GM18909 (cell line): ENCODE results near the gene FCN3.
"Not testable (repeated sequence)": the region's sequence is repeated elsewhere in the genome, so short reads cannot be mapped to it uniquely, and the experiment has no call there.

Experiments
- ATAC-seq: cut with Tn5 transposase; IDR thresholded peaks from one replicate; pipeline ENCODE4 v1.9.1; 2021; ENCODE audit warnings: mild to moderate bottlenecking; ENCODE audit not compliant: unreplicated experiment, poor library complexity

FCN3 gene

GRCh38 chr1:27374362-27375086 lies at the start of gene FCN3:
TSS of gene FCN3 (minus strand) at chr1:27374824. CDS start at chr1:27374818, 6 bp downstream.
- no peak for ATAC-seq

GRCh38 chr1:27423709-27424108 lies 49.1 kb upstream of the FCN3 start:
- no peak for ATAC-seq

- ATAC-seq = peak; percentile 72
Measured at GRCh38 chr1:27418326-27419185, 43.9 kb upstream of the FCN3 start.

- ATAC-seq = no peak
Measured at GRCh38 chr1:27417713-27418112, 43.1 kb upstream of the FCN3 start.

GRCh38 chr1:27416387-27417111 lies 41.9 kb upstream of the FCN3 start:
- ATAC-seq = peak; percentile 45

GRCh38 chr1:27414091-27414490 lies 39.5 kb upstream of the FCN3 start:
- no peak for ATAC-seq

- ATAC-seq = no peak
Measured at GRCh38 chr1:27413004-27413403, 38.4 kb upstream of the FCN3 start.

GRCh38 chr1:27412502-27412901 lies 37.9 kb upstream of the FCN3 start:
- ATAC-seq = no peak

- no peak for ATAC-seq
Measured at GRCh38 chr1:27410709-27411108, 36.1 kb upstream of the FCN3 start.

GRCh38 chr1:27409669-27410068 lies 35.0 kb upstream of the FCN3 start:
- ATAC-seq = no peak

GRCh38 chr1:27408151-27408550 lies 33.5 kb upstream of the FCN3 start:
- ATAC-seq = no peak

GRCh38 chr1:27406791-27407190 lies 32.2 kb upstream of the FCN3 start:
- ATAC-seq = not testable (repeated sequence)

- ATAC-seq = no peak
Measured at GRCh38 chr1:27406362-27406680, 31.7 kb upstream of the FCN3 start.

GRCh38 chr1:27405598-27406361 lies 31.2 kb upstream of the FCN3 start:
- not testable (repeated sequence) for ATAC-seq

- ATAC-seq = no peak
Measured at GRCh38 chr1:27405074-27405473, 30.4 kb upstream of the FCN3 start.

- ATAC-seq = no peak
Measured at GRCh38 chr1:27403931-27404330, 29.3 kb upstream of the FCN3 start.

- ATAC-seq = peak; percentile 57
Measured at GRCh38 chr1:27403065-27403726, 28.6 kb upstream of the FCN3 start.

GRCh38 chr1:27402349-27402754 lies 27.7 kb upstream of the FCN3 start:
- ATAC-seq = no peak

- no peak for ATAC-seq
Measured at GRCh38 chr1:27400963-27401341, 26.3 kb upstream of the FCN3 start.
